ENCODE measurements around the gene RFLNA.

DNA sequence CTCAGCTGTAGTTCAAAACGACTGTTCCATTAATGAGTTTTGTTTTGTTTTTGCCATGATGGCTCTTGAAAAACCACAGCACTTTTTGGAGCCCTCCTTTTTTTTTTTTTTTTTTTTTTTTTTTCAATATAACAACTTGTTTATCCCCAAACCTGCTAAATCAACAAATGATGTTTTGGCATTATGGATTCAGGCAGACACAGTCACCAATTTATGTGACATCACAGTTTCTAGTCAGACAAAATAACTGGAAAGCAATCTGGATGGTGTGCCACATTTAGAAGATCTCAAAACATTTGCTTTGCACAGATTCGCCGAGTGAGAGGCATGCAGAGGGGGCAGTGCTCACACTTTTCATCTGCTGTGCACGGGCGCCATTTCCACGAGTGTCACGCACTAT, 7.9 kb upstream of the RFLNA start:
- no peak for TF ChIP-seq EZH2 (IDR thresholded peaks at IDR 0.05; ENCODE audit: borderline replicate concordance, low read length)
- TF ChIP-seq, protein P1, sequence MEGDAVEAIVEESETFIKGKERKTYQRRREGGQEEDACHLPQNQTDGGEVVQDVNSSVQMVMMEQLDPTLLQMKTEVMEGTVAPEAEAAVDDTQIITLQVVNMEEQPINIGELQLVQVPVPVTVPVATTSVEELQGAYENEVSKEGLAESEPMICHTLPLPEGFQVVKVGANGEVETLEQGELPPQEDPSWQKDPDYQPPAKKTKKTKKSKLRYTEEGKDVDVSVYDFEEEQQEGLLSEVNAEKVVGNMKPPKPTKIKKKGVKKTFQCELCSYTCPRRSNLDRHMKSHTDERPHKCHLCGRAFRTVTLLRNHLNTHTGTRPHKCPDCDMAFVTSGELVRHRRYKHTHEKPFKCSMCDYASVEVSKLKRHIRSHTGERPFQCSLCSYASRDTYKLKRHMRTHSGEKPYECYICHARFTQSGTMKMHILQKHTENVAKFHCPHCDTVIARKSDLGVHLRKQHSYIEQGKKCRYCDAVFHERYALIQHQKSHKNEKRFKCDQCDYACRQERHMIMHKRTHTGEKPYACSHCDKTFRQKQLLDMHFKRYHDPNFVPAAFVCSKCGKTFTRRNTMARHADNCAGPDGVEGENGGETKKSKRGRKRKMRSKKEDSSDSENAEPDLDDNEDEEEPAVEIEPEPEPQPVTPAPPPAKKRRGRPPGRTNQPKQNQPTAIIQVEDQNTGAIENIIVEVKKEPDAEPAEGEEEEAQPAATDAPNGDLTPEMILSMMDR (conservative IDR thresholded peaks at IDR 0.05 in 1 of 2, IDR thresholded peaks at IDR 0.05 in 1 of 2; ENCODE audit: extremely low read depth in 1 of 2, insufficient read depth in 1 of 2, low read depth in 1 of 2, low read length in 2 of 2), result no peak
